ENCODE results near the gene GPR137.

- TF ChIP-seq CTCF (conservative IDR thresholded peaks at IDR 0.05; ENCODE audit: low read length) (peak; percentile 37), EZH2phosphoT487 (IDR thresholded peaks at IDR 0.05; ENCODE audit: borderline replicate concordance, low read depth, low read length) (no peak)
Measured at GRCh38 chr11:64269540-64270220, 16.0 kb upstream of the GPR137 start.

All from OCI-LY7 (cell line).